PC-9 (cell line): Measurements from ENCODE around the gene COL4A2. TPM values are rescaled to one million over a fixed set of nuclear protein-coding genes. Genes with fewer than 3 reads are reported as not detected.

Experiments used
- BruUV-seq: library from RNA; stranded (reverse); fragments of 400-500 nt; replicated peaks from 2 replicates; lab custom pipeline; 2021; lab: Mats Ljungman, UMichigan
- CTCF ChIA-PET: fragments of 300-600 bp; sonication (Branson Sonifier 250); formaldehyde crosslinking; loops from one replicate; lab custom pipeline; 2022; ENCODE audit warnings: antibody characterized with exemption; lab: Charles Lee
- POLR2A ChIA-PET: fragments of 300-600 bp; sonication (Branson Sonifier 250); formaldehyde crosslinking; loops from one replicate; lab custom pipeline; 2022; ENCODE audit warnings: antibody characterized with exemption; ENCODE audit not compliant: unreplicated experiment; lab: Charles Lee
- DNase-seq, 2 experiments: peaks; one replicate each; pipeline versions ENCODE4 v3.0.0 to v3.0.0-alpha.2; 2015 to 2022; ENCODE audit warnings: mixed read lengths in 1 of 2
- H2AFZ ChIP-seq: fragments of 200-600 bp; sonication (generic); 2 replicates; pipeline ENCODE4 v1.8.1; 2017; ENCODE audit warnings: antibody characterized with exemption
- H3F3A ChIP-seq: fragments of 200-600 bp; sonication (generic); 2 replicates; pipeline ENCODE4 v1.8.1; 2017; ENCODE audit warnings: antibody characterized with exemption, mild to moderate bottlenecking, low read depth; ENCODE audit not compliant: insufficient read depth
- H3K27ac ChIP-seq: fragments of 200-600 bp; sonication (generic); 2 replicates; pipeline ENCODE4 v1.6.1; 2016; ENCODE audit warnings: mixed run types
- H3K27me3 ChIP-seq: fragments of 200-600 bp; sonication (generic); 2 replicates; pipeline ENCODE4 v1.6.1; 2016; ENCODE audit warnings: low read depth, mixed run types; ENCODE audit not compliant: insufficient read depth
- H3K36me3 ChIP-seq: fragments of 200-600 bp; sonication (generic); 2 replicates; pipeline ENCODE4 v1.6.1; 2016; ENCODE audit warnings: low read depth, mixed run types
- H3K4me1 ChIP-seq: fragments of 200-600 bp; sonication (generic); replicated peaks from 2 replicates; pipeline ENCODE4 v1.6.1; 2016; ENCODE audit warnings: mixed run types; ENCODE audit not compliant: insufficient read depth
- H3K4me2 ChIP-seq: fragments of 200-600 bp; sonication (generic); 2 replicates; pipeline ENCODE4 v1.6.1; 2017; ENCODE audit warnings: mixed run types
- H3K4me3 ChIP-seq: fragments of 200-600 bp; sonication (generic); 2 replicates; pipeline ENCODE4 v1.6.1; 2016; ENCODE audit warnings: mixed run types
- H3K79me2 ChIP-seq: fragments of 200-600 bp; sonication (generic); 2 replicates; pipeline ENCODE4 v1.6.1; 2017; ENCODE audit warnings: low read depth, mixed run types
- H3K9me2 ChIP-seq: fragments of 200-600 bp; sonication (generic); 2 replicates; pipeline ENCODE4 v1.8.1; 2017; ENCODE audit warnings: mild to moderate bottlenecking; ENCODE audit not compliant: insufficient read depth
- H3K9me3 ChIP-seq: fragments of 200-600 bp; sonication (generic); 2 replicates; pipeline ENCODE4 v1.8.1; 2016; ENCODE audit warnings: low read depth; ENCODE audit not compliant: insufficient read depth
- H4K20me1 ChIP-seq: fragments of 200-600 bp; sonication (generic); 2 replicates; pipeline ENCODE4 v1.8.1; 2017; ENCODE audit not compliant: insufficient read depth
- EZH2 ChIP-seq: fragments of 200-600 bp; sonication (generic); IDR thresholded peaks from 2 replicates; pipeline ENCODE4 v1.8.0; 2017; ENCODE audit warnings: antibody characterized with exemption, low read depth
- intact Hi-C: fragments of 100-400 bp; cut with micrococcal nuclease; formaldehyde crosslinking; loops from one replicate; pipeline ENCODE4 v1.10.0; 2022; ENCODE audit not compliant: unreplicated experiment
- total RNA-seq: library from RNA; stranded (reverse); gene quantifications from 2 replicates; pipeline ENCODE4 v1.2.3, GENCODE V29; 2021
- TF ChIP-seq, protein P1 (sequence below): fragments of 200-600 bp; sonication (generic); conservative IDR thresholded peaks from 2 replicates; pipeline ENCODE4 v1.6.1; 2017; ENCODE audit warnings: mixed run types, antibody characterized with exemption, mild to moderate bottlenecking, moderate library complexity

Gene COL4A2
- total RNA-seq, 1 experiment from 2014 or later = 1.2 TPM

DNA sequence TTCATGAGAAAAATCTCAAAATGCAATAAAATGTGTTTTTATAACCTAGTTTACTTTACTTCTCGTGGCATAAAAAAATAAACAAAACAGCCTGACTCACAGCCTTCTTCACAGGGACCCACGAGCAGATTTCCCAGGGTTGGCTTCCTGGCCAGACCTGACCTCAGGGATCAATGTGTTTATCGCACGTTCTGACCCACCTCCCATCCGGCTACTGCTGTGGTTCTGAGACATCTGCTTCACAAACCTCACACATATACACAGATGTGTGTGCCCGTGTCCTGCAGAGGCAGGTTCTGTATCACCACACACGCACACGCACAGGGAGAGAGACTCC lies 118.3 kb downstream of the COL4A2 start:
- DNase-seq = no peak
- Histone ChIP-seq H3K79me2 (no peaks in the 10 kb centered on the region), H3K36me3 (no peaks in the 10 kb centered on the region), H3K4me2 (no peak overlapping the region), H3K9me2 (no peaks in the 10 kb centered on the region), H3K9me3 (no peaks in the 10 kb centered on the region), H3K4me1 (no peaks in the 10 kb centered on the region), H3F3A (no peaks in the 10 kb centered on the region), H3K27ac (no peak overlapping the region), H3K27me3 (no peaks in the 10 kb centered on the region), H4K20me1 (no peaks in the 10 kb centered on the region), H3K4me3 (no peak overlapping the region), H2AFZ (no peak overlapping the region)
- TF ChIP-seq EZH2 = no peak
- TF ChIP-seq, protein P1, sequence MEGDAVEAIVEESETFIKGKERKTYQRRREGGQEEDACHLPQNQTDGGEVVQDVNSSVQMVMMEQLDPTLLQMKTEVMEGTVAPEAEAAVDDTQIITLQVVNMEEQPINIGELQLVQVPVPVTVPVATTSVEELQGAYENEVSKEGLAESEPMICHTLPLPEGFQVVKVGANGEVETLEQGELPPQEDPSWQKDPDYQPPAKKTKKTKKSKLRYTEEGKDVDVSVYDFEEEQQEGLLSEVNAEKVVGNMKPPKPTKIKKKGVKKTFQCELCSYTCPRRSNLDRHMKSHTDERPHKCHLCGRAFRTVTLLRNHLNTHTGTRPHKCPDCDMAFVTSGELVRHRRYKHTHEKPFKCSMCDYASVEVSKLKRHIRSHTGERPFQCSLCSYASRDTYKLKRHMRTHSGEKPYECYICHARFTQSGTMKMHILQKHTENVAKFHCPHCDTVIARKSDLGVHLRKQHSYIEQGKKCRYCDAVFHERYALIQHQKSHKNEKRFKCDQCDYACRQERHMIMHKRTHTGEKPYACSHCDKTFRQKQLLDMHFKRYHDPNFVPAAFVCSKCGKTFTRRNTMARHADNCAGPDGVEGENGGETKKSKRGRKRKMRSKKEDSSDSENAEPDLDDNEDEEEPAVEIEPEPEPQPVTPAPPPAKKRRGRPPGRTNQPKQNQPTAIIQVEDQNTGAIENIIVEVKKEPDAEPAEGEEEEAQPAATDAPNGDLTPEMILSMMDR = no peak
- ChIA-PET CTCF (no interaction called here), POLR2A (no interaction called here)
- intact Hi-C loops = no loop called here
- BruUV-seq = no TSS peak

DNA sequence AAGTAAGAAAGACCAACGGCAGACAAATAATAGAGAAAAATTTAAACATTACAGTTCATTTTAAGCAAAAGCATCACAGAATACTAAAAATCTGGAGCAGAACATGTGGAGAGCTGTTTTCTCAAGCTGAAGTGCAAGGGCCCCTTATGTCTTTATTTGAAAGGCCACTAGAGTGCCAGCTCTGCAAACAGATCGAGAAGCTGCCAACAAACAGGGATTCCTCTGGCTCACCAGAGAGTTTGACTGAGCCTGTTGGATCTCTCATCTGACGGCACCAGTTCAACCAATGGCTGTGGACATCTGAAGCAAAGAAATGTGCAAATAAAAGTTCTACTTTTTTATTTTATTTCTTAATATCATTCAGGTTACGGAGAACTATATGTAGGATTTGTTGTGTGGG lies 119.7 kb downstream of the COL4A2 start:
- TF ChIP-seq EZH2 = no peak
- TF ChIP-seq, protein P1 = no peak
- H3K36me3 ChIP-seq = no peaks in the 10 kb centered on the region
- H3K4me3 ChIP-seq = no peak overlapping the region
- no peaks in the 10 kb centered on the region for H3K4me1 ChIP-seq
- H2AFZ ChIP-seq = no peak overlapping the region
- H3K79me2 ChIP-seq = no peaks in the 10 kb centered on the region
- H4K20me1 ChIP-seq = no peaks in the 10 kb centered on the region
- no TSS peak for BruUV-seq
- no peaks in the 10 kb centered on the region for H3K9me2 ChIP-seq
- intact Hi-C loops = no loop called here
- ChIA-PET CTCF (no interaction called here), POLR2A (interaction anchor here (0.7 kb wide), 1 partner anchor 179 kb away, joined by 3 read pairs; no protein-coding TSS in a partner anchor)
- H3K9me3 ChIP-seq = no peaks in the 10 kb centered on the region
- no peak overlapping the region for H3K27ac ChIP-seq
- H3F3A ChIP-seq = no peaks in the 10 kb centered on the region
- H3K4me2 ChIP-seq = no peak overlapping the region
- no peaks in the 10 kb centered on the region for H3K27me3 ChIP-seq
- DNase-seq = no peak

DNA sequence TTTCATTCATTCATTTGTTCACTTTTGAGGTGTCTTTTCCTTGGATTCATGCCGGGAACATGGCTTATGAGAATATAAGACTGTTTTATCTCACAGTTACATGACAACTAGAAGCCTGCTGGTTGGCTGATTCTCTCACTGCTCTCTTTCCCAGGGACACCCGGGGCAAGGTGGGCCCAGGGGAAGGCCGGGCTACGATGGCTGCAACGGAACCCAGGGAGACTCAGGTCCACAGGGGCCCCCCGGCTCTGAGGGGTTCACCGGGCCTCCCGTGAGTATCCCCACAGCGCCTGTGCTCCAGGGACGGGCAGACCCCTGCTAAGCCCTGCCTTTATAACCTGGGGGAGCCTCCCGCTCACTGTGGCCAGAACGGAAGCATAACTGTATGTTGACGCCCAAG lies 121.2 kb downstream of the COL4A2 start:
- CTCF ChIA-PET = interaction anchor here (0.5 kb wide), 1 partner anchor 1468 kb away, joined by 5 read pairs; no protein-coding TSS in a partner anchor
- intact Hi-C loops = no loop called here

More for the DNA sequence above, 121.2 kb downstream of the COL4A2 start:
- Histone ChIP-seq H2AFZ (no peak overlapping the region), H3K9me2 (no peaks in the 10 kb centered on the region), H3K27me3 (no peaks in the 10 kb centered on the region), H3K9me3 (no peaks in the 10 kb centered on the region), H3K4me1 (no peaks in the 10 kb centered on the region), H3K4me3 (no peak overlapping the region), H3K36me3 (no peaks in the 10 kb centered on the region), H3K79me2 (no peaks in the 10 kb centered on the region), H3K27ac (no peak overlapping the region), H3K4me2 (no peak overlapping the region), H4K20me1 (no peaks in the 10 kb centered on the region), H3F3A (no peaks in the 10 kb centered on the region)
- BruUV-seq = no TSS peak
- POLR2A ChIA-PET = no interaction called here
- peak in 1 of 2 experiments; percentile 20 for DNase-seq
- TF ChIP-seq, protein P1 = no peak
- TF ChIP-seq EZH2 = no peak
